ENCODE results near the gene IKBKG.

GRCh38 chrX:154596290-154596929, 49.0 kb downstream of the IKBKG start:
- TF ChIP-seq MAX (IDR thresholded peaks at IDR 0.05), result no peak
- no peak for TF ChIP-seq YY1 (IDR thresholded peaks at IDR 0.05; ENCODE audit: low read depth)

Data from Ishikawa (cell line).